K562 (cell line): ENCODE measurements around the gene TMEM209. TPM values are rescaled to one million over a fixed set of nuclear protein-coding genes. Genes with fewer than 3 reads are reported as not detected.

Source experiments
- ATAC-seq: fragments of 200-7000 bp; cut with Tn5 transposase; 3 replicates; pipeline ENCODE4 v1.9.1; 2020; ENCODE audit warnings: moderate library complexity
- BruUV-seq: library from RNA; stranded (reverse); fragments of 400-500 nt; replicated peaks from 2 replicates; lab custom pipeline; 2021; lab: Mats Ljungman, UMichigan
- CTCF ChIA-PET: fragments of 300-600 bp; formaldehyde crosslinking; extraction: SDS; loops from one replicate; lab custom pipeline; 2021; ENCODE audit warnings: low intra/inter-chr PET ratio; lab: Yijun Ruan, JAX
- POLR2A ChIA-PET: fragments of 300-600, 350-650 bp; sonication (Branson Sonifier 250); formaldehyde crosslinking; extraction: SDS; loops from one replicate; lab custom pipeline; 2021; ENCODE audit warnings: antibody characterized with exemption, inconsistent platforms; lab: Yijun Ruan, JAX
- DNase-seq, 4 experiments: peaks; one replicate each; pipeline versions ENCODE4 v3.0.0 to v3.0.0-alpha.2; 2011 to 2018; ENCODE audit warnings: low spot score in 3 of 4, mixed read lengths in 3 of 4; ENCODE audit errors: extremely low read depth in 1 of 4
- FAIRE-seq: peaks from 2 replicates; lab custom pipeline; 2011; peaks lifted over from hg19 to GRCh38; lab: Jason Lieb, UNC
- H2AFZ ChIP-seq: 2 replicates; pipeline ENCODE4 v1.6.0; 2011; ENCODE audit warnings: low read depth, low read length, control low read depth, inconsistent platforms
- H3K27ac ChIP-seq: fragments of 200-600 bp; 3 replicates; pipeline ENCODE4 v1.8.0; 2011; ENCODE audit warnings: low read depth, mild to moderate bottlenecking, control low read depth, inconsistent platforms, low read length, moderate library complexity, mixed read lengths; ENCODE audit errors: extremely low read depth
- H3K27me3 ChIP-seq, 2 experiments: fragments of 300-600 bp in 1 of 2; 2 replicates in 1 of 2; 3 replicates in 1 of 2; pipeline versions ENCODE4 v1.6.0 to v1.8.0; 2011; ENCODE audit warnings: inconsistent platforms in 2 of 2, low read length in 2 of 2, mild to moderate bottlenecking in 1 of 2, mixed read lengths in 1 of 2, moderate library complexity in 1 of 2; ENCODE audit not compliant: control insufficient read depth in 2 of 2, insufficient read depth in 2 of 2
- H3K36me3 ChIP-seq: fragments of 300-600 bp; 3 replicates; pipeline ENCODE4 v1.8.0; 2011; ENCODE audit warnings: mild to moderate bottlenecking, low read length, inconsistent platforms; ENCODE audit not compliant: control insufficient read depth, insufficient read depth
- H3K4me1 ChIP-seq, 2 experiments: fragments of 200-600 bp in 1 of 2; replicated peaks in 1 of 2; 2 replicates in 1 of 2; 3 replicates in 1 of 2; pipeline versions ENCODE4 v1.5.1 to v1.8.0; 2011; ENCODE audit warnings: inconsistent platforms in 2 of 2, low read length in 2 of 2, mild to moderate bottlenecking in 1 of 2, mixed read lengths in 1 of 2, moderate library complexity in 1 of 2; ENCODE audit not compliant: control insufficient read depth in 2 of 2, insufficient read depth in 2 of 2
- H3K4me2 ChIP-seq: 2 replicates; pipeline ENCODE4 v1.6.1; 2011; ENCODE audit warnings: low read length, control low read depth, inconsistent platforms, mixed read lengths; ENCODE audit not compliant: insufficient read depth
- H3K4me3 ChIP-seq: fragments of 200-600 bp; sonication (generic), shearing (Covaris generic); 2 replicates; pipeline ENCODE4 v1.5.1; 2016; ENCODE audit warnings: control low read depth, inconsistent platforms
- H3K79me2 ChIP-seq: fragments of 200-600 bp; 3 replicates; pipeline ENCODE4 v1.8.0; 2011; ENCODE audit warnings: low read length, inconsistent platforms; ENCODE audit not compliant: control insufficient read depth, insufficient read depth
- H3K9ac ChIP-seq, 2 experiments: 2 replicates each; pipeline versions ENCODE4 v1.6.0 to v1.6.1; 2011; ENCODE audit warnings: low read depth in 2 of 2, low read length in 2 of 2, control low read depth in 1 of 2, inconsistent platforms in 1 of 2, mild to moderate bottlenecking in 1 of 2, mixed read lengths in 1 of 2; ENCODE audit not compliant: insufficient read depth in 1 of 2
- H3K9me1 ChIP-seq: one replicate; pipeline ENCODE4 v1.6.0; 2011; ENCODE audit warnings: inconsistent platforms, mild to moderate bottlenecking, low read length, moderate library complexity; ENCODE audit not compliant: control insufficient read depth, insufficient read depth
- H3K9me3 ChIP-seq: replicated peaks from 2 replicates; pipeline ENCODE4 v1.5.1; 2011; ENCODE audit warnings: low read depth, low read length, inconsistent platforms; ENCODE audit not compliant: control insufficient read depth, insufficient read depth
- H4K20me1 ChIP-seq: replicated peaks from 2 replicates; pipeline ENCODE4 v1.6.1; 2011; ENCODE audit warnings: low read length, inconsistent platforms, mixed read lengths; ENCODE audit not compliant: control insufficient read depth, insufficient read depth
- FOSL1 ChIP-seq: fragments of 200-800 bp; sonication (Bioruptor generic); conservative IDR thresholded peaks from 2 replicates; pipeline ENCODE4 v1.6.1; 2016; ENCODE audit warnings: missing genetic modification characterization, missing compliant biosample characterization
- HDGF ChIP-seq: fragments of 450-650 bp; IDR thresholded peaks from 2 replicates; pipeline ENCODE4 v1.6.1; 2016
- NEUROD1 ChIP-seq: fragments of 150-350 bp; IDR thresholded peaks from 2 replicates; pipeline ENCODE4 v1.6.1; 2014; ENCODE audit warnings: borderline replicate concordance, low read length, low read depth; ENCODE audit not compliant: partially characterized antibody
- SOX6 ChIP-seq: fragments of 450-650 bp; IDR thresholded peaks from 2 replicates; pipeline ENCODE4 v1.6.1; 2014; ENCODE audit warnings: mild to moderate bottlenecking
- ZNF316 ChIP-seq: fragments of 450-650 bp; IDR thresholded peaks from 2 replicates; pipeline ENCODE4 v1.6.1; 2016
- ZNF507 ChIP-seq: conservative IDR thresholded peaks from 2 replicates; pipeline ENCODE4 v1.6.1; 2017; ENCODE audit warnings: missing genetic modification characterization, missing compliant biosample characterization
- ZNF586 ChIP-seq: fragments of 450-650 bp; formaldehyde crosslinking; conservative IDR thresholded peaks from 2 replicates; pipeline ENCODE4 v1.4.0; 2020; ENCODE audit warnings: mild to moderate bottlenecking, moderate library complexity
- in situ Hi-C: fragments of 300-500 bp; cut with MboI; formaldehyde crosslinking; loops from 4 replicates; pipeline ENCODE4 v1.15.0; 2018; ENCODE audit warnings: inconsistent platforms, mixed read lengths
- intact Hi-C: fragments of 100-400 bp; cut with micrococcal nuclease; formaldehyde crosslinking; loops from 2 replicates; pipeline ENCODE4 v1.14.2; 2022
- polyA plus RNA-seq, 8 experiments: library from polyadenylated mRNA; depleted of rRNA in 4 of 8; stranded (reverse) in 5 of 8; unstranded in 3 of 8; fragments of >200 nt; fragmentation: Nextera tagmentation in 2 of 8; fragmentation: Illumina TruSeq in 1 of 8; extraction: Ambion mirVana in 2 of 8; extraction: Trizol in 1 of 8; gene quantifications; 2 replicates each; pipeline versions ENCODE4 v1.2.1 to v1.2.3, GENCODE V29; 2011 to 2014; ENCODE audit warnings: inconsistent platforms in 1 of 8, missing spikeins in 1 of 8
- total RNA-seq, 7 experiments: library from RNA; depleted of rRNA in 6 of 7; stranded (reverse); fragments of >200 nt in 6 of 7; fragmentation: Illumina TruSeq in 2 of 7; extraction: Trizol in 2 of 7; gene quantifications; 2 replicates each; pipeline versions ENCODE4 v1.2.1 to v1.2.3, GENCODE V29; 2011 to 2021; ENCODE audit warnings: low replicate concordance in 1 of 7
- TF ChIP-seq, protein P1 (sequence below): fragments of 250-450 bp; sonication (Bioruptor Pico); IDR thresholded peaks from 2 replicates; pipeline ENCODE4 v1.9.0; 2021; ENCODE audit warnings: mild to moderate bottlenecking

The TMEM209 gene
- total and polyA plus RNA-seq, 9 of the 15 experiments (the other 6 are each of a cell fraction or from before 2014, with no cell fraction given): 36.8 to 116 (median 76.6) TPM

DNA sequence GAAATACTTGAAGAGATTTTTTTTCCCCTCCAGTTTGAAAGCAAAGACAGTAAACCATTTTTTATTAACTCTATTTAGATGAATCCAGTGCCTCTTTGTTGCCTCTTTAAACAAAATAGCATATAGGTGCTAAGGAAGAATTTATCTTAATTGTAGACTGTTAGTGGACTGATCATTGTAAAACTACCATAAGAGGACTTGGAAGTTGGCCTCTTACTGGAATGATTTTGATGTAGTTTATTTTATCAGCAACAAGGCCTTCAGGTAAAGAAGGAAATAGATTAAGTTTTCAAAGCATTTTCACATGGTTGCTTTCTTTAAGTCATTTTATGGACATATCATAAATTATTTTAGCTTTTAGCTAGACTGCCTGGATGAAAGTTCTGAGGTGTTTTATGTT, 81.7 kb downstream of the TMEM209 start:
- H3K27me3 ChIP-seq: no peaks in the 10 kb centered on the region
- ATAC-seq: no peak
- CTCF ChIA-PET: no interaction called here
- no peak overlapping the region for H3K4me2 ChIP-seq
- no TSS peak for BruUV-seq
- no peaks in the 10 kb centered on the region; the same call in 2 of the 3 replicates for H3K79me2 ChIP-seq
- H3K36me3 ChIP-seq: peaks cover 90% of the 10 kb centered on the region
- H3K9ac ChIP-seq: no peak overlapping the region
- no peak overlapping the region for H3K4me3 ChIP-seq
- in situ Hi-C loops: no loop called here
- no peaks in the 10 kb centered on the region for H3K9me3 ChIP-seq
- H3K9me1 ChIP-seq: no peaks in the 10 kb centered on the region
- no peaks in the 10 kb centered on the region for H4K20me1 ChIP-seq
- TF ChIP-seq, protein P1, sequence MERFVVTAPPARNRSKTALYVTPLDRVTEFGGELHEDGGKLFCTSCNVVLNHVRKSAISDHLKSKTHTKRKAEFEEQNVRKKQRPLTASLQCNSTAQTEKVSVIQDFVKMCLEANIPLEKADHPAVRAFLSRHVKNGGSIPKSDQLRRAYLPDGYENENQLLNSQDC: no peak
- TF ChIP-seq HDGF: no peak
- TF ChIP-seq NEUROD1: no peak
- no peak for TF ChIP-seq SOX6
- no peak for TF ChIP-seq FOSL1 (tag)
- no peak for TF ChIP-seq ZNF316
- TF ChIP-seq ZNF586 (CRISPR knock-in tag): no peak
- TF ChIP-seq ZNF507 (tag): no peak
- DNase-seq: no peak
- peaks cover 0 to 16% of the 10 kb centered on the region in 2 experiments; a peak in 4 of 5 replicates for H3K4me1 ChIP-seq
- no peak overlapping the region for H3K27ac ChIP-seq
- no peak for FAIRE-seq
- H2AFZ ChIP-seq: no peak overlapping the region
- intact Hi-C loops: no loop called here
- POLR2A ChIA-PET: interaction anchor here (0.7 to 1.8 kb wide), 4 partner anchors 8 to 765 kb away, joined by 3 to 8 read pairs (median 4); no protein-coding TSS in a partner anchor
